Activated T-cell treated with anti-CD3 and anti-CD28 coated beads, Interleukin-2, amount 50 U/mL, for 24 hours (primary cell): Measurements from ENCODE around the gene CEP250.

ENCODE experiments used
- DNase-seq: peaks from one replicate; pipeline ENCODE4 v3.0.0-alpha.2; 2020
- H3K27ac Mint-ChIP-seq: 2 replicates; pipeline ENCODE4 v1.8.0; 2020; ENCODE audit warnings: mild to moderate bottlenecking, mixed read lengths
- H3K27me3 Mint-ChIP-seq: 2 replicates; pipeline ENCODE4 v1.8.0; 2020; ENCODE audit warnings: mixed read lengths
- H3K36me3 Mint-ChIP-seq: 2 replicates; pipeline ENCODE4 v1.8.0; 2020; ENCODE audit warnings: low read depth, mixed read lengths
- H3K4me1 Mint-ChIP-seq: 2 replicates; pipeline ENCODE4 v1.8.0; 2020; ENCODE audit warnings: low read depth, mixed read lengths
- H3K4me3 Mint-ChIP-seq: 2 replicates; pipeline ENCODE4 v1.8.0; 2020; ENCODE audit warnings: mild to moderate bottlenecking, moderate library complexity, mixed read lengths
- H3K9me3 Mint-ChIP-seq: 2 replicates; pipeline ENCODE4 v1.8.0; 2020; ENCODE audit warnings: mixed read lengths

Gene CEP250

DNA sequence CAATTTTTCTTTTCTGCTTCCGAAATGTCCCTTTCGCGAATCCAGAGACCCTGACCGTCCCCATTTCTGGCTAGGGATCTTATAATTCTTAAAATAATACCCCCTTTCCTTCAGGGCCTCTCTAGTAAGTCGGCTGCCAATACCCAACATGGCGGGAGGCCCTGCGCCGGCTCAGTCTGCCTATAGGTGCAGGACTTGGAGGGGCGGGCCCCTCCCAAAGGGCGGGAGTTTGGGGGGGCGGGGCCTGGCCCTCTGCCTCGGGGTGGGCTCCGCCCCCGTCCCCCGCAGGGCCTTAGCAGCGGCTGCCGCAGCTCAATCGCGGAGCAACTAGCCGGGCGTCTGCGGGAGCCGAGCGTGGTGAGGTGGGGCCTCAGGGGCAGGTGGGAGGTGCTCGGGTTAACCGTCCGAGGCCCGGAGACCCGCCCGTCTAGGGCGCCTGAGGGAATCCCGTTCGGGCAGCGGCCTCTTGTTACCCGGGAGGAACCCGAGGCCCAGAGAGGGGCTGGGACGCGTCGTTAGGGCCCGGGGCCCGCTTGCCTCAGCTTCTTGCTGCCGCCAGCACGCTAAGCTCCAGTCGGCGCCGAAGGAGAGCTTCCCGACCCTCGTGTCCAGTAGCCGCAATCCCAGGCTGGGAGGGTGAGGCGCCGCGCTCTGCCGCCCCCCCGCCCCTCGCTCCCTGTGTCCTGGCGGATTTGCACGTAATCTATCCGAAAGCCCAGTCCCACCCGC lies at the start of gene CEP250:
Gene CEP250, plus strand, starts transcription at position 718 of the 729 bp plus-strand sequence. CDS start 6,770 bp downstream, outside the sequence.
- H3K36me3 Mint-ChIP-seq, result peaks cover 14% of the 10 kb centered on the region
- H3K27ac Mint-ChIP-seq, result peak within 1 kb of the TSS; percentile 100
- H3K27me3 Mint-ChIP-seq, result no peaks in the 10 kb centered on the region
- H3K9me3 Mint-ChIP-seq, result no peaks in the 10 kb centered on the region
- H3K4me1 Mint-ChIP-seq, result peaks cover 30% of the 10 kb centered on the region
- peak within 1 kb of the TSS; percentile 91 for H3K4me3 Mint-ChIP-seq
- DNase-seq, result peak; percentile 95

- H3K4me1 Mint-ChIP-seq, result peaks cover 31% of the 10 kb centered on the region
- no peaks in the 10 kb centered on the region for H3K27me3 Mint-ChIP-seq
- no peak overlapping the region for H3K27ac Mint-ChIP-seq
- no peaks in the 10 kb centered on the region for H3K9me3 Mint-ChIP-seq
- no peak for DNase-seq
- peaks cover 72% of the 10 kb centered on the region for H3K36me3 Mint-ChIP-seq
- no peak overlapping the region for H3K4me3 Mint-ChIP-seq
These were observed 49.6 kb upstream of the CEP250 start for GRCh38 chr20:35405775-35406174.

DNA sequence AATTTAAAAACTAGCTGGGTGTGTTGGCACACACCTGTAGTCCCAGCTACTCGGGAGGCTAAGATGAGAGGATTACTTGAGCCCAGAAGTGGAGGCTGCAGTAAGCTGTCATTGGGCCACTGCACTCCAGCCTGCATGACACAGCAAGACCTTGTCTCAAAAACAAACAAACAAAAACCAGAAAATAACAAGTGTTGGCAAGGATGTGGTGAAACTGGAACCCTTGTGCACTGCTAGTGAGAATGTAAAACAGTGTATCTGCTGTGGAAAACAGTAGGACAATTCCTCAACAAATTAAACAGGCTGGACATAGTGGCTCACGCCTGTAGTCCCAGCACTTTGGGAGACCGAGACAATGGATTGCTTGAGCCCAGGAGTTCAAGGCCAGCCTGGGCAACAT lies 47.1 kb upstream of the CEP250 start:
- peaks cover 34% of the 10 kb centered on the region for H3K4me1 Mint-ChIP-seq
- DNase-seq, result no peak
- H3K36me3 Mint-ChIP-seq, result peaks cover 73% of the 10 kb centered on the region
- H3K4me3 Mint-ChIP-seq, result no peak overlapping the region
- H3K27ac Mint-ChIP-seq, result peak overlapping the region; percentile 33
- no peaks in the 10 kb centered on the region for H3K9me3 Mint-ChIP-seq
- H3K27me3 Mint-ChIP-seq, result no peaks in the 10 kb centered on the region

DNA sequence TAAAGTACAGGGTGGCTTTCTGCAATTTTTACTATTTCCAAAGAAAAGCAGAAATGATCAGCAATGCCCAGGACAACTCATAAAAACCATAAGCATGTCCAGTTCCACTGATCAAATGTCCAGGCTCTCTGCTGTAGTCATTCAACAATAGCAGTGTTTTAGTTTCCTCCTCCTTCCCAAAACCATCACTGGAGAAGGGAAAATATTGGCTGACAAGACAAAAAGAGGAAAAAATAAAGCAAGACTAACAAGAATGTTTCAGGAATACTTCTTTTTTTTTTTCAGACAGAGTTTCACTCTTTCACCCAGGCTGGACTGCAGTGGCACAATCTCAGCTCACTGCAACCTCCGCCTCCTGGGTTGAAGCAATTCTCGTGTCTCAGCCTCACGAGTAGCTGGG lies 45.9 kb upstream of the CEP250 start:
- Mint-ChIP-seq H3K9me3 (no peaks in the 10 kb centered on the region), H3K4me1 (peaks cover 30% of the 10 kb centered on the region), H3K27ac (no peak overlapping the region), H3K27me3 (no peaks in the 10 kb centered on the region), H3K36me3 (peaks cover 64% of the 10 kb centered on the region), H3K4me3 (no peak overlapping the region)
- DNase-seq, result no peak

DNA sequence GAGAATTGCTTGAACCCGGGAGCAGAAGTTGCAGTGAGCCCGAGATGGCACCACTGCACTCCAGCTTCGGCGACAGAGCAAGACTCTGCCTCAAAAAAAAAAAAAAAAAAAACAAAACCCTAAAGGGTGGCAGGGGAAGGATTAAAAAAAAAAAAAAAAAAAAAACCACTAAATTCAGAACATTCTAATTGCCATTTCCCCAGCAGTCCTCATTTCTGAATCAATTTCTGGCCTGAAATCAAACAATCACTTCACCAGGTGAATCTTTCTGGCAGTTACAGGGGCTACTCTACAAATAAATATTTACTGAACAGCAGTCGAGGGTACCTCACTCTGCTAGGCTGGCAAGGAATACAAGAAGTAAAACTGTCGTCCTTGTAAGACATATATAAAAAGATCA lies 44.8 kb upstream of the CEP250 start:
- DNase-seq, result no peak
- Mint-ChIP-seq H3K36me3 (peaks cover 53% of the 10 kb centered on the region), H3K27ac (peak overlapping the region; percentile 95), H3K9me3 (no peaks in the 10 kb centered on the region), H3K27me3 (no peaks in the 10 kb centered on the region), H3K4me1 (peaks cover 21% of the 10 kb centered on the region), H3K4me3 (peak overlapping the region; percentile 93)

- Mint-ChIP-seq H3K27me3 (peaks cover 11% of the 10 kb centered on the region), H3K4me3 (no peak overlapping the region), H3K9me3 (no peaks in the 10 kb centered on the region), H3K27ac (no peak overlapping the region), H3K36me3 (no peaks in the 10 kb centered on the region), H3K4me1 (no peaks in the 10 kb centered on the region)
- no peak for DNase-seq
These were observed 34.1 kb upstream of the CEP250 start for GRCh38 chr20:35421322-35421721.

DNA sequence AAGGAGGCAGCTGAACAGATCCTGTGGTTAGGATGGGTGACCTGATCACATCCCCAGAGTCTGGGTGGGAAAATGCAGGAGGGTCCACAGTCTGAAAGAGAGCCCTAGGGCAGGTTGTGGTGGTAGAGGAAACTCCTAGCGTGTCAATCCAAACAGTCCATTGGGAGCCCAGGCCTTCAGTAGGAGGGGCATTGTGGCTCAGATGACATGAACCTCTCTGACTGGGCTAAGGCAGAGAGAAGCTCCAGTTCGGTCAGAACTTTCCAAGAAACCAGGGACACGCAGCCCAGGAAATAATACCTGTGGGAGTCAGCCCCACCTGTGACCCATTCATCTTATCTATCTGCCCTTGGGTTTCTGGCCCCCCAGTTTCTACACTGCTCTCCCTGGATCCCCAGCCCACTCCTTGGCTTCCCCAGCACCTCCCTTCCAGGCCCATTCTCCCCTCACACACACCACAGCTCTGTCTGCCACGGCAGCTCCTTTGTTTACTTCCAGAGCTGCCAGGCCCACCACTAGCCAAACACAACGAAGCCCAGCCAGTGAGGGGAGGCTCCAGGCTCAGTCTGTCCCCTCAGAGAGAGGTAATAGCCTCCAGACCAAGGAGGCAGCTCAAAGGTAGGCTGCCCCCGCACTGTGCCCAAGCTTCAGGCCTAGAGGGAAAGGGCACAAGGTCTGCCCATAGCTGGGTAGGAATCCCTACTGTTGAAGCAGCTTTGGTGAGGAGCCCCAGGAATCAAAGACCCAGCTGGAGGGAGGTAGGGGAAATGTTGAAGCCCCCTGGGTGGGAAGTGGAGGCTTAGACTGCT lies 23.6 kb upstream of the CEP250 start:
- Mint-ChIP-seq H3K27ac (no peak overlapping the region), H3K36me3 (no peaks in the 10 kb centered on the region), H3K9me3 (no peaks in the 10 kb centered on the region), H3K4me1 (no peaks in the 10 kb centered on the region), H3K27me3 (no peaks in the 10 kb centered on the region), H3K4me3 (no peak overlapping the region)
- no peak for DNase-seq

DNA sequence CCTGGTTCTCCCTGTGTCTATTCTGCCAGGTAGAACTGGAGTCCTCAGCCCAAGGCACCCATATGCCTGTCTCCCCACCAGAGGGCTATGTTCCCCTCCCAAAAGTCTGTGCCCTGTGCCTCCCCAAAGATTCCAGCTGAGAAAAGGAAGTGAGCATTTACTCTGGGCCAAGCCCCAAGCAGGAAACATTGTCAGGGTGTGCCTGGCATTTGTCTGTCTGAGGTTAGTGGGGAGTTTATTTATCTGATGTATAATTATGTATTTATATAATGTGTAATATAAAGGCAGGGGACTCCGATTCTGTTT lies 23.0 kb upstream of the CEP250 start:
- Mint-ChIP-seq H3K4me1 (no peaks in the 10 kb centered on the region), H3K4me3 (no peak overlapping the region), H3K9me3 (no peaks in the 10 kb centered on the region), H3K27ac (no peak overlapping the region), H3K36me3 (no peaks in the 10 kb centered on the region), H3K27me3 (no peaks in the 10 kb centered on the region)
- DNase-seq, result no peak

DNA sequence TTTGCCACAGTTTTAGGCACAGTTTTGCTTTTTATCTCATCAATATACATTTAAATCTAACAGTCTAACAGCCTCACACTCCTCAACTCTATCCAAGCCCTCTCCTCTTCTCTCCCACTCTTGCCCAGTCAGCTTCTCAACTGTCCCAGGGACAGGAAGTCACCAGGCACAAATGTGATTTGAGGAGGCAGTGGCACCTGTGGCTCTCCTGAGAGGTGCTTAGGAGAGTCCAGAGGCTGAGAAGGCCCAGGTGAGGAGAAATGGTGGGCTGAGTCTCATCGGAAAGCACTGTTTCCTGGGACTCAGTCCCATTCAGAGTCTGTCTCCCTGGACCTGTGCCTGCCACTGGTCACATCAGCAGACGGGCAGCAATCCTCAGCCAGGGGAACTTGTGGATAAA lies 22.1 kb upstream of the CEP250 start:
- Mint-ChIP-seq H3K9me3 (no peaks in the 10 kb centered on the region), H3K4me1 (no peaks in the 10 kb centered on the region), H3K27ac (no peak overlapping the region), H3K4me3 (no peak overlapping the region), H3K27me3 (no peaks in the 10 kb centered on the region), H3K36me3 (no peaks in the 10 kb centered on the region)
- DNase-seq, result no peak

DNA sequence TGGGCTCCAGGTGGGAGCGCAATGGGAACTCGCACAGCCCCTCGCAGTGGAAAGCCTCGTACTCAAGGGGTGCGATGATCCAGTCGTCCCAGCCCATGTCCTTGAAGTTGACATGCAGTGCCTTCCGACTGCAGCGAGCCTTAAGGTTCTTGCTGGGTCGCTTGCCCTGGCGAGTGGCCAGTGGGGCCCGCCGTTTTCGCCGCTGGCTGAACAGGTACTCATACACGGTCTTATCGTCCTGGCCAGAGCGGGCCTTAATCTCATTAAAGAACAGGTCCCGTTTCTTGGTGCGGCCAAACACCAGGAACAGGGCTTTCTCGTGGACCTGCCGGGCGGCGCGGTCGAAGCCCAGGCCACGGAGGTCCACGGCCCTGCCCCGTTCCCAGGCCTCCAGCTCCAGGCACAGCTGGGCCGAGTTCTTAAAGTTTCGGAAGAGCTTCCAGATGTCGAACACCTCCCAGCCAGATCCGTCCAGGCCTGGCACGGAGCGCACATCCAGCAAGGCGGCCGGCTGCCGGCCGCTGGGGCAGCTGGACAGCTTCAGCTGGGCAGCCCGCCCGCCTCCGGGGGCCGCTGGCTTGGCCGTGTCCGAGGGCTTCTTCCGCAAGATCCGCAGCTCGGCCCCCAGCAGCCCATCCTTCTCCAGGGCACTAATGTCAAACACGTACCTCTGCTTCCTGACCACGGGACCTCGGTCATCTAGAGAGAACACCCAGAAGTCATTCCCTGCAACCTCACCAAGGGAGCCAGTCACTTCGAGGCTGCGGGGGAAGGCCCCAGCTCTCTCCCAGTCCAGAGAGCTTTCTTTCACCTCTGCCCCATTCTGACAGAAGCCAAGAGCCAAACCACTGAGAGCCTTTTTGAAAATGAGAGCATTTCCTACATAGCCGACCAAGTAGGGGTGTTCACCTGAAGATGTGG lies 21.1 kb upstream of the CEP250 start:
- Mint-ChIP-seq H3K9me3 (no peaks in the 10 kb centered on the region), H3K27ac (no peak overlapping the region), H3K27me3 (no peaks in the 10 kb centered on the region), H3K36me3 (no peaks in the 10 kb centered on the region), H3K4me3 (no peak overlapping the region), H3K4me1 (peaks cover 2% of the 10 kb centered on the region)
- DNase-seq, result no peak

- Mint-ChIP-seq H3K4me1 (peaks cover 3% of the 10 kb centered on the region), H3K36me3 (no peaks in the 10 kb centered on the region), H3K9me3 (no peaks in the 10 kb centered on the region), H3K27ac (no peak overlapping the region), H3K27me3 (peaks cover 12% of the 10 kb centered on the region), H3K4me3 (no peak overlapping the region)
- no peak for DNase-seq
These were observed 19.2 kb upstream of the CEP250 start for GRCh38 chr20:35436177-35436573.

DNA sequence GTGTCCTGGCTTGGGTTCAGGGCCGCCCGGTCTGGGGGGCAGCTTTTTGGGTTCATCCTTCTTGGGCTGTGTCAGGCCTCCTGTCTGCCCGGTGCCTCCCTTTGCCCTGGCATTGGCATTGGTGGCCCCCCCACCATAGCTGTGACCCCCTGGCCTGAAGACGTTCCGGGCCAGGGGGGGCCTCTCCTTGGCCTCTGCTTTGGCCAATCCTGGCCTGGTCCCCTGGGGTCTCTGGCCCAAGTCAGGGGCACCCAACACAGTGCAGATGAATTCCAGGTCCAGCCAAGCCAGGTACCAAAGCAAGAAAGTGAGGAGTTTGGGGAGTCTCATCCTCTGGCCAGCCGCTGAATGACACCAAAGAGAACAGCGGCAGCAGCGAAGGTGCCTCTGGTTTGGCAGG lies 17.8 kb upstream of the CEP250 start:
- H3K4me3 Mint-ChIP-seq, result no peak overlapping the region
- no peak for DNase-seq
- no peak overlapping the region for H3K27ac Mint-ChIP-seq
- H3K27me3 Mint-ChIP-seq, result peaks cover 12% of the 10 kb centered on the region
- H3K9me3 Mint-ChIP-seq, result no peaks in the 10 kb centered on the region
- H3K36me3 Mint-ChIP-seq, result no peaks in the 10 kb centered on the region
- peaks cover 3% of the 10 kb centered on the region for H3K4me1 Mint-ChIP-seq

DNA sequence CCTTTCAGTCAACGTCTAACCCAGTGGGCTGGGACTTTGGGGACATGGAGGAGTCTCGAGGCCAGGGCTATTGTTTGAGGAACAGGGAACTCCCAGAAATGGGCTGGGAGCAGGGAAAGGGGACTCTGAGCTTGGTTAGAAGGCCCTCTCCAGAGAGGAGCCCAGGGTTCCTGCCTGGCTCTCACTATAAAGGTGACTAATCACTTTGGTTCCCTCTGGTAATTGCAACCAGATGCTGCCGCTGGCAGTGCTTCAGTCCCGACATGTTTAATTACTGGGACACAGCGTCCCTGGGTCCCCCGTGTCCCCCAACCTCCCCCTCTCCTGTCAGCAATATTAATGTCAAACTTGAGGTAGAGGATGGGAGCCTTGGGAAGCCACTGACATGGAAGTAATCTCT lies 12.4 kb upstream of the CEP250 start:
- Mint-ChIP-seq H3K27ac (no peak overlapping the region), H3K36me3 (no peaks in the 10 kb centered on the region), H3K4me1 (peaks cover 9% of the 10 kb centered on the region), H3K4me3 (no peak overlapping the region), H3K9me3 (no peaks in the 10 kb centered on the region), H3K27me3 (peaks cover 17% of the 10 kb centered on the region)
- no peak for DNase-seq

GRCh38 chr20:35444226-35444625 lies 11.2 kb upstream of the CEP250 start:
- no peaks in the 10 kb centered on the region for H3K36me3 Mint-ChIP-seq
- H3K27me3 Mint-ChIP-seq, result peaks cover 17% of the 10 kb centered on the region

More at GRCh38 chr20:35444226-35444625, 11.2 kb upstream of the CEP250 start:
- no peak overlapping the region for H3K27ac Mint-ChIP-seq
- H3K9me3 Mint-ChIP-seq, result no peaks in the 10 kb centered on the region
- peaks cover 8% of the 10 kb centered on the region for H3K4me1 Mint-ChIP-seq
- H3K4me3 Mint-ChIP-seq, result no peak overlapping the region
- DNase-seq, result no peak
